BLaER1 treated with 17β-estradiol and CSF1 and Interleukin-3, amounts not matched to agents 10 nM and 100 nM (cell line): ENCODE data around the gene ASIC4.

ENCODE experiments used
- H3K27ac ChIP-seq, 11 experiments: shearing (Covaris generic); formaldehyde crosslinking; 2 replicates each; pipeline ENCODE4 v1.8.1; 2022
- H3K27me3 ChIP-seq, 11 experiments: shearing (Covaris generic); formaldehyde crosslinking; 2 replicates each; pipeline ENCODE4 v1.8.1; 2022
- H3K36me3 ChIP-seq, 11 experiments: shearing (Covaris generic); formaldehyde crosslinking; 2 replicates each; pipeline ENCODE4 v1.8.1; 2022
- H3K4me1 ChIP-seq, 10 experiments: shearing (Covaris generic); formaldehyde crosslinking; 2 replicates each; pipeline ENCODE4 v1.8.1; 2022
- H3K4me2 ChIP-seq, 11 experiments: shearing (Covaris generic); formaldehyde crosslinking; 2 replicates each; pipeline ENCODE4 v1.8.1; 2022
- H3K4me3 ChIP-seq, 10 experiments: shearing (Covaris generic); formaldehyde crosslinking; 2 replicates each; pipeline ENCODE4 v1.8.1; 2022
- H3K9ac ChIP-seq, 11 experiments: shearing (Covaris generic); formaldehyde crosslinking; 2 replicates each; pipeline ENCODE4 v1.8.1; 2022
- H3K9me3 ChIP-seq, 11 experiments: shearing (Covaris generic); formaldehyde crosslinking; replicated peaks in 1 of 11; 2 replicates each; pipeline ENCODE4 v1.8.1; 2022
- H4K20me1 ChIP-seq, 11 experiments: shearing (Covaris generic); formaldehyde crosslinking; 2 replicates each; pipeline ENCODE4 v1.8.1; 2022
- Cebpa-rat ChIP-seq, 11 experiments: shearing (Covaris generic); IDR thresholded peaks; 2 replicates each; pipeline ENCODE4 v1.8.1; 2022

The ASIC4 gene

DNA sequence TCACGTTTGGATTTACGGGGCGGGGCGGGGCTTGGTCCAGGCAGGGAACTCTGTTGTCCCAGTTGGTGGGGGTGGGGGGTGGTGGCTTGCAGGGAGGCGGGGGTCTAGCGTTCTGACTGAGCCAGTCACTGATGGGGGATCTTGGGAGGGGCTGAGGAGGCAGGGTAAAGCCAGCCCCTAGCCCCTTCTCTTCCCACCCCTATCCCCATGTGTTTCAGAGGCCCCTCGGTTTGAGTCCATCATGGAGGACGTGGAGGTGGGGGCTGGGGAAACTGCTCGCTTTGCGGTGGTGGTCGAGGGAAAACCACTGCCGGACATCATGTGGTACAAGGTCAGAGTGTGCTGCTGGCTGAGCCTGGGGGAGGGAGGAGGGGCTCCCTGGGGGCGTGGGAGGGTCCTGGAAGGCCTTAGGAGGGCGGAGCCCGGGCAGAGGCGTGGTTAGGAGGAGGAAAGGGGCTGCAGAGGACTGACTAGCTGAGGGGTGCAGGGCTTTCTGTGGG, 37.6 kb upstream of the ASIC4 start:
- no peak overlapping the region for H3K9ac ChIP-seq
- peak overlapping the region in 1 of 11 experiments; percentile 17; a peak in 1 of 22 replicates for H3K4me2 ChIP-seq
- H3K9me3 ChIP-seq, result no peaks in the 10 kb centered on the region
- H3K4me3 ChIP-seq, result no peak overlapping the region
- peaks cover 0 to 49% (median 0%) of the 10 kb centered on the region in 11 experiments; a peak in 3 of 22 replicates for H4K20me1 ChIP-seq
- H3K4me1 ChIP-seq, result peaks cover 0 to 9% (median 0%) of the 10 kb centered on the region in 10 experiments; a peak in 1 of 20 replicates
- no peaks in the 10 kb centered on the region for H3K36me3 ChIP-seq
- no peak for TF ChIP-seq Cebpa-rat (IDR thresholded peaks at IDR 0.05)
- no peak overlapping the region for H3K27ac ChIP-seq
- H3K27me3 ChIP-seq, result peaks cover 0 to 4% (median 0%) of the 10 kb centered on the region in 11 experiments; a peak in 4 of 22 replicates

GRCh38 chr2:219477179-219477578, 37.1 kb upstream of the ASIC4 start:
- no peaks in the 10 kb centered on the region for H3K36me3 ChIP-seq
- no peak overlapping the region for H3K27ac ChIP-seq
- no peaks in the 10 kb centered on the region for H3K9me3 ChIP-seq
- no peak overlapping the region; a peak in 1 of 22 replicates for H3K4me2 ChIP-seq
- H3K4me3 ChIP-seq, result no peak overlapping the region
- H3K4me1 ChIP-seq, result peaks cover 0 to 9% (median 0%) of the 10 kb centered on the region in 10 experiments; a peak in 1 of 20 replicates
- H4K20me1 ChIP-seq, result peaks cover 0 to 49% (median 0%) of the 10 kb centered on the region in 11 experiments; a peak in 5 of 22 replicates
- H3K9ac ChIP-seq, result no peak overlapping the region
- no peak for TF ChIP-seq Cebpa-rat (IDR thresholded peaks at IDR 0.05)
- H3K27me3 ChIP-seq, result peaks cover 0 to 9% (median 3%) of the 10 kb centered on the region in 11 experiments; a peak in 16 of 22 replicates

DNA sequence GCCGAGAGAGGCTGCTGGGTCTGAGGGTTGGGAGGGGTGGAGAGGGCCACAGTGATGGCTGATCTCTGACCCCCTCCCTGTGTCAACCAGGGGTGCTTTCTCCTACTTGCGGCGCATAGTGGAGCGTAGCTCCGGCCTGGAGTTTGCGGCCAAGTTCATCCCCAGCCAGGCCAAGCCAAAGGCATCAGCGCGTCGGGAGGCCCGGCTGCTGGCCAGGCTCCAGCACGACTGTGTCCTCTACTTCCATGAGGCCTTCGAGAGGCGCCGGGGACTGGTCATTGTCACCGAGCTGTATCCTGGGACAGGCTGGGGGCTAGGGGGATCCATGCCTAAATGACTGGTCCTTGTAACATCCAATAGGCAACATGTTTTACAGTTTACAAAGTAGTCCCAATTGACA, 36.5 kb upstream of the ASIC4 start:
- H3K9ac ChIP-seq, result no peak overlapping the region
- H3K4me1 ChIP-seq, result peaks cover 0 to 9% (median 0%) of the 10 kb centered on the region in 10 experiments; a peak in 1 of 20 replicates
- peaks cover 6 to 15% (median 10%) of the 10 kb centered on the region in 11 experiments for H3K27me3 ChIP-seq
- H3K4me2 ChIP-seq, result no peak overlapping the region
- no peaks in the 10 kb centered on the region for H3K36me3 ChIP-seq
- H3K27ac ChIP-seq, result no peak overlapping the region
- H4K20me1 ChIP-seq, result peaks cover 0 to 48% (median 0%) of the 10 kb centered on the region in 11 experiments; a peak in 8 of 22 replicates
- TF ChIP-seq Cebpa-rat (IDR thresholded peaks at IDR 0.05), result no peak
- H3K9me3 ChIP-seq, result no peaks in the 10 kb centered on the region
- H3K4me3 ChIP-seq, result no peak overlapping the region

DNA sequence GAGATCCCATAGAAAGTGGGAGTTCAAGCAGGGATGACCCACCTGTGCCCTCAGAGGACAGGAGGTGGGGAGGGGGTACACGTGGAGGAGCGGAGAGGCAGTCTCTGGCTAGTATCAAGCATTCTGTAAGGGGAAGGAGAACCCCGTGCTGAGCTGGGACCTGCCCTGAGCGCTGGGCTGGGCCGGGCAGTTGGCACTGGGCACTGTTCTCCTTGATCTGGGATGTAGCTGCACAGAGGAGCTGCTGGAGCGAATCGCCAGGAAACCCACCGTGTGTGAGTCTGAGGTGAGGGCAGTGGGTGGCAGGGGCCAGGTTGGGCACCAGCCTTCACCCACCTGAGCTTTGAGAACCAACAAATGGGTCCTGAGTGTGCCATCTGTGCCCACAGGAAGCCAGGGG, 35.4 kb upstream of the ASIC4 start:
- Histone ChIP-seq H3K4me1 (peaks cover 0 to 9% (median 0%) of the 10 kb centered on the region in 10 experiments; a peak in 1 of 20 replicates), H3K36me3 (no peaks in the 10 kb centered on the region), H3K4me3 (no peak overlapping the region), H3K9me3 (no peaks in the 10 kb centered on the region), H3K4me2 (no peak overlapping the region), H4K20me1 (peaks cover 0 to 51% (median 3%) of the 10 kb centered on the region in 11 experiments; a peak in 10 of 22 replicates), H3K27me3 (peaks cover 17 to 26% (median 21%) of the 10 kb centered on the region in 11 experiments), H3K27ac (no peak overlapping the region), H3K9ac (no peak overlapping the region)
- no peak for TF ChIP-seq Cebpa-rat (IDR thresholded peaks at IDR 0.05)

DNA sequence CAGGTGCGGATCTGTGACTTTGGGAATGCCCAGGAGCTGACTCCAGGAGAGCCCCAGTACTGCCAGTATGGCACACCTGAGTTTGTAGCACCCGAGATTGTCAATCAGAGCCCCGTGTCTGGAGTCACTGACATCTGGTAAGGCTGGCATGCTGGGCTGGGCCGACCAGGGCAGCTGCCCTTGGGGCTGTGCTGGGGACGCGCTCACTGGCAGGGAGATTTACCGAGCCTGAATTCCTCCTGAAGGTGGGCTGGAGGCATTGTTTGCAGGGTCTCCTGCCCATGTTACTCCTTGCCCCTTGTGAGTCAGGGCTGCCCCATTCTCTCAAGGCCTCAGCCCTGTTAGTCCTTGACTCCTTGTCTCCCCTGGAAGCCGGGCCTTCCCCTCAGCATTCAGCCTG, 34.3 kb upstream of the ASIC4 start:
- TF ChIP-seq Cebpa-rat (IDR thresholded peaks at IDR 0.05), result no peak
- no peak overlapping the region for H3K4me2 ChIP-seq
- peaks cover 0 to 62% (median 5%) of the 10 kb centered on the region in 11 experiments; a peak in 11 of 22 replicates for H4K20me1 ChIP-seq
- peaks cover 0 to 9% (median 0%) of the 10 kb centered on the region in 10 experiments; a peak in 1 of 20 replicates for H3K4me1 ChIP-seq
- H3K9me3 ChIP-seq, result no peaks in the 10 kb centered on the region
- H3K9ac ChIP-seq, result no peak overlapping the region
- H3K4me3 ChIP-seq, result no peak overlapping the region
- H3K36me3 ChIP-seq, result no peaks in the 10 kb centered on the region
- H3K27me3 ChIP-seq, result peaks cover 28 to 37% (median 32%) of the 10 kb centered on the region in 11 experiments
- no peak overlapping the region for H3K27ac ChIP-seq

- Histone ChIP-seq H3K4me1 (peaks cover 0 to 8% (median 0%) of the 10 kb centered on the region in 10 experiments; a peak in 2 of 20 replicates), H3K9ac (no peak overlapping the region), H3K9me3 (no peaks in the 10 kb centered on the region), H3K4me3 (no peak overlapping the region), H3K36me3 (no peaks in the 10 kb centered on the region), H3K27me3 (peaks cover 43 to 66% (median 54%) of the 10 kb centered on the region in 11 experiments), H3K27ac (no peak overlapping the region), H4K20me1 (peaks cover 0 to 76% (median 6%) of the 10 kb centered on the region in 11 experiments; a peak in 11 of 22 replicates), H3K4me2 (no peak overlapping the region)
- no peak for TF ChIP-seq Cebpa-rat (IDR thresholded peaks at IDR 0.05)
Measured at GRCh38 chr2:219482674-219483405, 31.4 kb upstream of the ASIC4 start.

GRCh38 chr2:219483451-219484342, 30.6 kb upstream of the ASIC4 start:
- H3K4me2 ChIP-seq, result no peak overlapping the region
- peaks cover 0 to 68% (median 6%) of the 10 kb centered on the region in 11 experiments; a peak in 11 of 22 replicates for H4K20me1 ChIP-seq
- no peak overlapping the region for H3K9ac ChIP-seq
- no peak for TF ChIP-seq Cebpa-rat (IDR thresholded peaks at IDR 0.05)
- no peaks in the 10 kb centered on the region for H3K36me3 ChIP-seq
- H3K27me3 ChIP-seq, result peaks cover 43 to 67% (median 54%) of the 10 kb centered on the region in 11 experiments
- peaks cover 0 to 8% (median 0%) of the 10 kb centered on the region in 10 experiments; a peak in 2 of 20 replicates for H3K4me1 ChIP-seq
- H3K4me3 ChIP-seq, result no peak overlapping the region
- H3K9me3 ChIP-seq, result no peaks in the 10 kb centered on the region
- H3K27ac ChIP-seq, result no peak overlapping the region

- Histone ChIP-seq H3K9ac (no peak overlapping the region), H3K36me3 (no peaks in the 10 kb centered on the region), H3K4me1 (peaks cover 0 to 8% (median 0%) of the 10 kb centered on the region in 10 experiments; a peak in 2 of 20 replicates), H3K27ac (no peak overlapping the region), H3K4me3 (no peak overlapping the region), H3K27me3 (peaks cover 43 to 67% (median 54%) of the 10 kb centered on the region in 11 experiments), H4K20me1 (peaks cover 0 to 61% (median 6%) of the 10 kb centered on the region in 11 experiments; a peak in 11 of 22 replicates), H3K9me3 (no peaks in the 10 kb centered on the region), H3K4me2 (no peak overlapping the region; a peak in 1 of 22 replicates)
- TF ChIP-seq Cebpa-rat (IDR thresholded peaks at IDR 0.05), result no peak
Measured at GRCh38 chr2:219484343-219485200, 29.7 kb upstream of the ASIC4 start.
